ENCODE measurements around the gene HOXA6.

Gene HOXA6

GRCh38 chr7:27170426-27171324 is 23.1 kb upstream of the HOXA6 start:
- no CpG with 5 or more reads among the region's 11 CpGs for WGBS (ENCODE audit: insufficient coverage, insufficient read length)
- peaks cover 4% of the 10 kb centered on the region; the same call in 1 of the 2 replicates for H3K4me1 ChIP-seq (ENCODE audit: control insufficient read depth, insufficient read depth, low read length)
- H3K36me3 ChIP-seq (ENCODE audit: control insufficient read depth, insufficient read depth, low read length): no peaks in the 10 kb centered on the region
- no peaks in the 10 kb centered on the region for H3K9me3 ChIP-seq (ENCODE audit: control insufficient read depth, insufficient read depth, low read length)
- H3K27me3 ChIP-seq (ENCODE audit: control insufficient read depth, insufficient read depth, low read length): peaks cover 92% of the 10 kb centered on the region
- H3K4me3 ChIP-seq (ENCODE audit: low read length): no peak overlapping the region
- no peak overlapping the region for H3K27ac ChIP-seq (ENCODE audit: low read length)
- no peak for DNase-seq (ENCODE audit: low read depth, low spot score)

- Histone ChIP-seq H3K27me3 (ENCODE audit: control insufficient read depth, insufficient read depth, low read length) (peaks cover 92% of the 10 kb centered on the region), H3K4me1 (ENCODE audit: control insufficient read depth, insufficient read depth, low read length) (peaks cover 4% of the 10 kb centered on the region; the same call in 1 of the 2 replicates), H3K27ac (ENCODE audit: low read length) (no peak overlapping the region), H3K4me3 (ENCODE audit: low read length) (no peak overlapping the region), H3K36me3 (ENCODE audit: control insufficient read depth, insufficient read depth, low read length) (no peaks in the 10 kb centered on the region; the same call in 1 of the 2 replicates), H3K9me3 (ENCODE audit: control insufficient read depth, insufficient read depth, low read length) (no peaks in the 10 kb centered on the region)
- WGBS (ENCODE audit: insufficient coverage, insufficient read length): no CpG with 5 or more reads among the region's 46 CpGs
- DNase-seq (ENCODE audit: low read depth, low spot score): no peak
These were observed 22.3 kb upstream of the HOXA6 start for GRCh38 chr7:27169658-27170425.

- no peaks in the 10 kb centered on the region for H3K9me3 ChIP-seq (ENCODE audit: control insufficient read depth, insufficient read depth, low read length)
- H3K27me3 ChIP-seq (ENCODE audit: control insufficient read depth, insufficient read depth, low read length): peaks cover 92% of the 10 kb centered on the region
- no peaks in the 10 kb centered on the region; the same call in 1 of the 2 replicates for H3K36me3 ChIP-seq (ENCODE audit: control insufficient read depth, insufficient read depth, low read length)
- H3K4me1 ChIP-seq (ENCODE audit: control insufficient read depth, insufficient read depth, low read length): peaks cover 2% of the 10 kb centered on the region; the same call in 1 of the 2 replicates
- no peak for DNase-seq (ENCODE audit: low read depth, low spot score)
- H3K27ac ChIP-seq (ENCODE audit: low read length): no peak overlapping the region
- H3K4me3 ChIP-seq (ENCODE audit: low read length): no peak overlapping the region
- WGBS (ENCODE audit: insufficient coverage, insufficient read length): no CpG with 5 or more reads among the region's 25 CpGs
These were observed 20.8 kb upstream of the HOXA6 start for GRCh38 chr7:27168265-27168947.

- Histone ChIP-seq H3K4me1 (ENCODE audit: control insufficient read depth, insufficient read depth, low read length) (no peaks in the 10 kb centered on the region), H3K9me3 (ENCODE audit: control insufficient read depth, insufficient read depth, low read length) (no peaks in the 10 kb centered on the region), H3K27me3 (ENCODE audit: control insufficient read depth, insufficient read depth, low read length) (peaks cover 92% of the 10 kb centered on the region), H3K27ac (ENCODE audit: low read length) (no peak overlapping the region), H3K36me3 (ENCODE audit: control insufficient read depth, insufficient read depth, low read length) (no peaks in the 10 kb centered on the region; the same call in 1 of the 2 replicates), H3K4me3 (ENCODE audit: low read length) (no peak overlapping the region)
- no peak for DNase-seq (ENCODE audit: low read depth, low spot score)
- no CpG with 5 or more reads among the region's 4 CpGs for whole genome bisulfite sequencing (ENCODE audit: insufficient coverage, insufficient read length)
These were observed 20.3 kb upstream of the HOXA6 start for GRCh38 chr7:27167916-27168264.

- WGBS (ENCODE audit: insufficient coverage, insufficient read length): no CpG with 5 or more reads among the region's 50 CpGs
- H3K27me3 ChIP-seq (ENCODE audit: control insufficient read depth, insufficient read depth, low read length): peaks cover 90% of the 10 kb centered on the region
These were observed 19.2 kb upstream of the HOXA6 start for GRCh38 chr7:27166531-27167505.

GRCh38 chr7:27165996-27166530 is 18.5 kb upstream of the HOXA6 start:
- H3K4me1 ChIP-seq (ENCODE audit: control insufficient read depth, insufficient read depth, low read length): no peaks in the 10 kb centered on the region
- H3K9me3 ChIP-seq (ENCODE audit: control insufficient read depth, insufficient read depth, low read length): no peaks in the 10 kb centered on the region
- DNase-seq (ENCODE audit: low read depth, low spot score): no peak
- peaks cover 90% of the 10 kb centered on the region for H3K27me3 ChIP-seq (ENCODE audit: control insufficient read depth, insufficient read depth, low read length)
- no peak overlapping the region for H3K4me3 ChIP-seq (ENCODE audit: low read length)
- no peaks in the 10 kb centered on the region; the same call in 1 of the 2 replicates for H3K36me3 ChIP-seq (ENCODE audit: control insufficient read depth, insufficient read depth, low read length)
- H3K27ac ChIP-seq (ENCODE audit: low read length): no peak overlapping the region
- WGBS (ENCODE audit: insufficient coverage, insufficient read length): no CpG with 5 or more reads among the region's 46 CpGs

More at GRCh38 chr7:27166531-27167505, 19.2 kb upstream of the HOXA6 start:
- Histone ChIP-seq H3K36me3 (ENCODE audit: control insufficient read depth, insufficient read depth, low read length) (no peaks in the 10 kb centered on the region; the same call in 1 of the 2 replicates), H3K4me3 (ENCODE audit: low read length) (no peak overlapping the region), H3K9me3 (ENCODE audit: control insufficient read depth, insufficient read depth, low read length) (no peaks in the 10 kb centered on the region), H3K27ac (ENCODE audit: low read length) (no peak overlapping the region), H3K4me1 (ENCODE audit: control insufficient read depth, insufficient read depth, low read length) (no peaks in the 10 kb centered on the region)
- DNase-seq (ENCODE audit: low read depth, low spot score): no peak

GRCh38 chr7:27165089-27165995 is 17.8 kb upstream of the HOXA6 start, which contains the start of gene HOXA9:
Gene HOXA9 (minus strand): TSS chr7:27165537. CDS start chr7:27165457, 80 bp downstream.
- no peaks in the 10 kb centered on the region for H3K4me1 ChIP-seq (ENCODE audit: control insufficient read depth, insufficient read depth, low read length)
- H3K36me3 ChIP-seq (ENCODE audit: control insufficient read depth, insufficient read depth, low read length): no peaks in the 10 kb centered on the region; the same call in 1 of the 2 replicates
- H3K27ac ChIP-seq (ENCODE audit: low read length): no peak within 1 kb of the TSS
- no peak for DNase-seq (ENCODE audit: low read depth, low spot score)
- H3K9me3 ChIP-seq (ENCODE audit: control insufficient read depth, insufficient read depth, low read length): no peaks in the 10 kb centered on the region
- peaks cover 95% of the 10 kb centered on the region for H3K27me3 ChIP-seq (ENCODE audit: control insufficient read depth, insufficient read depth, low read length)
- H3K4me3 ChIP-seq (ENCODE audit: low read length): no peak within 1 kb of the TSS
- no CpG with 5 or more reads among the region's 82 CpGs for WGBS (ENCODE audit: insufficient coverage, insufficient read length)

GRCh38 chr7:27164367-27165088 is 17.0 kb upstream of the HOXA6 start:
- Histone ChIP-seq H3K4me3 (ENCODE audit: low read length) (no peak overlapping the region), H3K9me3 (ENCODE audit: control insufficient read depth, insufficient read depth, low read length) (no peaks in the 10 kb centered on the region), H3K36me3 (ENCODE audit: control insufficient read depth, insufficient read depth, low read length) (no peaks in the 10 kb centered on the region; the same call in 1 of the 2 replicates), H3K27me3 (ENCODE audit: control insufficient read depth, insufficient read depth, low read length) (peaks cover 95% of the 10 kb centered on the region), H3K27ac (ENCODE audit: low read length) (no peak overlapping the region), H3K4me1 (ENCODE audit: control insufficient read depth, insufficient read depth, low read length) (no peaks in the 10 kb centered on the region)
- DNase-seq (ENCODE audit: low read depth, low spot score): no peak
- WGBS (ENCODE audit: insufficient coverage, insufficient read length): no CpG with 5 or more reads among the region's 47 CpGs
